ENCODE results near the gene FBXO36. TPM values are rescaled to one million over a fixed set of nuclear protein-coding genes. Genes with fewer than 3 reads are reported as not detected.

The FBXO36 gene
- total RNA-seq, 1 experiment from 2014 or later = 0.42 TPM

DNA sequence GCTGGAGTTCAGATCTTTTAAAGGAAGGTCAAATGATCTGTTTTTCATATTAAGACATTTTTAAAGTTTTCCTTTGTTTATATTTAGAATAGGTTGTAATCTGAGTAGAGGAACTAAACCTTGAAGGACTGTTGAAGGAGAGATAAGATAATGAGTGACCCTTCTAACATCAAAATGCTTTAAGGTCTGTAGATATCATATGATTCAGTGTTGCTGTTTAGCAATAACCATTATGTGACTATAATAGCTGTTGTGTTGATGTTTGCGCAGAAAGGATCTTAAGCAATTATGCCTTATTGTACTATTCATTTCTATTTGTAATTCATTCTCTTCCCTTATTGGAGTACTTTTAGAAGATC, 86.4 kb downstream of the FBXO36 start:
- no TSS peak for BruUV-seq (replicated peaks)

GRCh38 chr2:230010501-230010900, 88.2 kb downstream of the FBXO36 start:
- DNase-seq = no peak
- Mint-ChIP-seq H3K4me3 (ENCODE audit: low read depth, unreplicated experiment) (no peak overlapping the region), H3K36me3 (ENCODE audit: insufficient read depth, unreplicated experiment) (no peaks in the 10 kb centered on the region), H3K27ac (ENCODE audit: unreplicated experiment) (no peak overlapping the region), H3K9me3 (ENCODE audit: low read depth, unreplicated experiment) (no peaks in the 10 kb centered on the region), H3K27me3 (ENCODE audit: unreplicated experiment) (no peaks in the 10 kb centered on the region), H3K4me1 (ENCODE audit: low read depth, unreplicated experiment) (peaks cover 12% of the 10 kb centered on the region)
- CTCF ChIA-PET = no interaction called here
- TF ChIP-seq, protein P1, sequence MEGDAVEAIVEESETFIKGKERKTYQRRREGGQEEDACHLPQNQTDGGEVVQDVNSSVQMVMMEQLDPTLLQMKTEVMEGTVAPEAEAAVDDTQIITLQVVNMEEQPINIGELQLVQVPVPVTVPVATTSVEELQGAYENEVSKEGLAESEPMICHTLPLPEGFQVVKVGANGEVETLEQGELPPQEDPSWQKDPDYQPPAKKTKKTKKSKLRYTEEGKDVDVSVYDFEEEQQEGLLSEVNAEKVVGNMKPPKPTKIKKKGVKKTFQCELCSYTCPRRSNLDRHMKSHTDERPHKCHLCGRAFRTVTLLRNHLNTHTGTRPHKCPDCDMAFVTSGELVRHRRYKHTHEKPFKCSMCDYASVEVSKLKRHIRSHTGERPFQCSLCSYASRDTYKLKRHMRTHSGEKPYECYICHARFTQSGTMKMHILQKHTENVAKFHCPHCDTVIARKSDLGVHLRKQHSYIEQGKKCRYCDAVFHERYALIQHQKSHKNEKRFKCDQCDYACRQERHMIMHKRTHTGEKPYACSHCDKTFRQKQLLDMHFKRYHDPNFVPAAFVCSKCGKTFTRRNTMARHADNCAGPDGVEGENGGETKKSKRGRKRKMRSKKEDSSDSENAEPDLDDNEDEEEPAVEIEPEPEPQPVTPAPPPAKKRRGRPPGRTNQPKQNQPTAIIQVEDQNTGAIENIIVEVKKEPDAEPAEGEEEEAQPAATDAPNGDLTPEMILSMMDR (IDR thresholded peaks at IDR 0.05; ENCODE audit: unreplicated experiment) = no peak
- no TSS peak for BruUV-seq (replicated peaks)
- intact Hi-C loops (cut with micrococcal nuclease; ENCODE audit: unreplicated experiment) = no loop called here

More for the DNA sequence above, 86.4 kb downstream of the FBXO36 start:
- no peaks in the 10 kb centered on the region for H3K27me3 Mint-ChIP-seq (ENCODE audit: unreplicated experiment)
- intact Hi-C loops (cut with micrococcal nuclease; ENCODE audit: unreplicated experiment) = loop anchor here (1.0 kb wide), 3 partner anchors 59 to 603 kb away; no protein-coding TSS in a partner anchor
- no peak overlapping the region for H3K4me3 Mint-ChIP-seq (ENCODE audit: low read depth, unreplicated experiment)
- H3K9me3 Mint-ChIP-seq (ENCODE audit: low read depth, unreplicated experiment) = no peaks in the 10 kb centered on the region
- no peak overlapping the region for H3K27ac Mint-ChIP-seq (ENCODE audit: unreplicated experiment)
- H3K36me3 Mint-ChIP-seq (ENCODE audit: insufficient read depth, unreplicated experiment) = no peaks in the 10 kb centered on the region
- TF ChIP-seq, protein P1 (IDR thresholded peaks at IDR 0.05; ENCODE audit: unreplicated experiment) = no peak
- peaks cover 18% of the 10 kb centered on the region for H3K4me1 Mint-ChIP-seq (ENCODE audit: low read depth, unreplicated experiment)
- no peak for DNase-seq
- CTCF ChIA-PET = interaction anchor here (0.6 to 1.8 kb wide), 6 partner anchors 14 to 207 kb away, joined by 3 to 15 read pairs (median 3); partner anchors contain the start of gene SLC16A14

DNA sequence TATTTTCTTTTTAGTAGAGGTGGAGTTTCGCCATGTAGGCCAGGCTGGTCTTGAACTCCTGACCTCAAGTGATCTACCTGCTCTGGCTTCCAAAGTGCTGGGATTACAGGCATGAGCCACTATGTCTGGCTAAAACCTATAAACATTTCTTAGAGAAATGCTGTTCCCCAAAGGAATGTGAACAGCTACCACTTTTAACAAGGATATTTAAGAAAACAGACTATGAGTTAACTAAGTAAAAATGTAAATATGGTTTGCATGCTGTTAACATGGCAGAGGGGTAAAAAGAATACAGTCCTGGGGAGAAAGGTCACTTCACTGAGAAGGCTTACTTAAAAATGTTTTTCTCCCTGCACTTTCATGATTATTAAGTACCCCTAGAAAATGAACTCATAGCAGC, 89.3 kb downstream of the FBXO36 start:
- Mint-ChIP-seq H3K9me3 (ENCODE audit: low read depth, unreplicated experiment) (no peaks in the 10 kb centered on the region), H3K4me3 (ENCODE audit: low read depth, unreplicated experiment) (no peak overlapping the region), H3K27ac (ENCODE audit: unreplicated experiment) (no peak overlapping the region), H3K4me1 (ENCODE audit: low read depth, unreplicated experiment) (peaks cover 12% of the 10 kb centered on the region), H3K27me3 (ENCODE audit: unreplicated experiment) (no peaks in the 10 kb centered on the region), H3K36me3 (ENCODE audit: insufficient read depth, unreplicated experiment) (no peaks in the 10 kb centered on the region)
- DNase-seq = no peak
- TF ChIP-seq, protein P1 (IDR thresholded peaks at IDR 0.05; ENCODE audit: unreplicated experiment) = no peak
- no TSS peak for BruUV-seq (replicated peaks)
- intact Hi-C loops (cut with micrococcal nuclease; ENCODE audit: unreplicated experiment) = no loop called here
- CTCF ChIA-PET = interaction anchor here (0.7 kb wide), 1 partner anchor 80 kb away, joined by 4 read pairs; no protein-coding TSS in a partner anchor

DNA sequence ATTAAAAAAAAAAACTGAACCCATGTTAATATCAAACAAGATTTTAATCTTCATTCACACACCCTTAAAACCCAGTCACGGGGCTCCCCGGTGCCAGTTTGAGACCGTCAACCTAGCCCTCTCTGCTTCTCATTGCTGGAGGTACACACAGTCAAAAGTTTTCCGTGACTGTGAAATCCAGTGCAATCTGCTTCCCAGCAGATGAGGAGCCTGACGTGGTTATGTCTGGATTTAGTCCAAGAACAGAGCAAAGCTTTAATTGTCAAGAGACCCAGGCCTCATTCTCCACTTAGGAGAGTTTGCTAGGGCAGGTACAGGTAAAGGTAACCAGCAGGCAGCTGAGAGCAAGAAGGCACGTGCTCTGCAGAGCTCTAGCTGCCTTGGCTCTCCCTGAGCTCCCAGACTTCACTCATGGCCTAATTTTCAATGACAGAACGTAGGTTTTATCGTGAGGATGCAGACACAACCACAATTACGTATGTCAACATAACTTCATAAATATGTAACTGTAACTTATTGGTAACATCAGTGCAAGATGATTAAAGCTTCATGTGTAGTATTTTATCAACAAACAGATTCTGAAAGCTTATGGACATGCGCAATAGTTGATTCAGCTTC, 90.1 kb downstream of the FBXO36 start:
- CTCF ChIA-PET = interaction anchor here (0.7 kb wide), 1 partner anchor 585 kb away, joined by 5 read pairs; no protein-coding TSS in a partner anchor
- Mint-ChIP-seq H3K36me3 (ENCODE audit: insufficient read depth, unreplicated experiment) (no peaks in the 10 kb centered on the region), H3K4me1 (ENCODE audit: low read depth, unreplicated experiment) (peaks cover 12% of the 10 kb centered on the region), H3K4me3 (ENCODE audit: low read depth, unreplicated experiment) (no peak overlapping the region), H3K9me3 (ENCODE audit: low read depth, unreplicated experiment) (no peaks in the 10 kb centered on the region), H3K27ac (ENCODE audit: unreplicated experiment) (no peak overlapping the region), H3K27me3 (ENCODE audit: unreplicated experiment) (no peaks in the 10 kb centered on the region)
- BruUV-seq (replicated peaks) = no TSS peak
- TF ChIP-seq, protein P1 (IDR thresholded peaks at IDR 0.05; ENCODE audit: unreplicated experiment) = no peak
- intact Hi-C loops (cut with micrococcal nuclease; ENCODE audit: unreplicated experiment) = no loop called here
- DNase-seq = no peak
